NCI-H2081 treated with DMSO at 0.1 percent for 48 hours (cell line): ENCODE results near the gene DRD4.

Experiments used
- DNase-seq: peaks from one replicate; lab custom pipeline; 2025; lab: John Stamatoyannopoulos, UW

Gene DRD4

DNA sequence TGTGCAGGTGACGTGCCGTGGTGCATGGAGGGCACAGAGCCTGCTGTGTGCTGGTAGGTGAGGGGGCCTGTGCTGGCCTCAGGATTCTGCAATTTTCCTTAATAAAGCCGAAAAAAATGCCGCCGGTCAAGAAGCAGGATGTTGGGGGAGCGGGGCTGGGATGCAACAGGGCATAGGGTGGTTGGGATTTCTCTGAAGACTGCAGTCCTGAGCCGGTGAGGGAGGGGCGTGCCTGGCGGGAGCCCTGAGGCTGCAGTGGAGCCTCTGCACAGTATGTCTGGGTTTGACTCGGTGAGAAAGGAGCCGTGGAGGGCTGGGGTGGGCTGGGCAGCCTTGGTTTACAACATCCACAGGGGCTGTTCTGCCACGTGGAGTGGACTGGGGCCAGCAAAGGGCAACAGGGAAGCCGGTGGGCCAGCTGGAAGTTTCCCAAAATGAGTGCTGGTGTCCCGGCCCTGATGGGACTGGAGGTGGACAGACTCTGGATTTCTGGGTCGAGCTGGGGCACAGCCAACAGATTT lies 13.7 kb upstream of the DRD4 start:
- no peak for DNase-seq

DNA sequence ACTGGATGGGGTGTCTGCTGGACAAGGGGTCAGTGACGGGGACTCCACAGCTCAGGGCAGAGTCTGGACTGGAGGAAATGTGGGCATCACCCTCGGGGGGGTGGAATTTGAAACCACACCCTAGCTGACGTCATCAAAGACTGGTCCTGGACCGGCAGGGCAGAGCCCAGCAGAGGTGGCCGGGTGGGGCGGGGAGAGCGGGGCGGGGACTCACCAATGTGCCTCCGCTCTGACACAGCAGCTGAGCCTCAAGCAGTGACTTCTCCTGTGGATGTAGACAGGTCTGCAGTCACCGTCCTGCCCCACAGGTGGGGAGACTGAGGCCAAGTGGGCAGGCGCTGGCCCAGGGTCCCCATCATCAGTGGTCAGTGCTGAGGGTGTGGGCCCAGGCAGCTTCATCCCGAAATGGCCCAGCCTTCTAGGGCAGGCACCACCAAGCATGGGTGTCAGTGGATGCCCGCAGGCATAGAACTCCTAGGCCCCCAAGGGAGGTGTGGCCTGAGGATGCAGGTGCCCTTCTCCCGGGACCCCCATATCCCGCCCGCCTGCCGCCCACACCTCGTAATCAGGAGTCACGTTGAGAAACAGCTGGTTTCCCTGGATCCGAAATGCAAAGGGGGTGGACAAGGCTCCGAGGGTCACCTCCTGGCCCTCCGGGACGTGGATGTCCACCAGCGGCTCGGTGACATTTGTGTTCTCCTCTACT lies 12.9 kb upstream of the DRD4 start:
- DNase-seq: no peak

DNA sequence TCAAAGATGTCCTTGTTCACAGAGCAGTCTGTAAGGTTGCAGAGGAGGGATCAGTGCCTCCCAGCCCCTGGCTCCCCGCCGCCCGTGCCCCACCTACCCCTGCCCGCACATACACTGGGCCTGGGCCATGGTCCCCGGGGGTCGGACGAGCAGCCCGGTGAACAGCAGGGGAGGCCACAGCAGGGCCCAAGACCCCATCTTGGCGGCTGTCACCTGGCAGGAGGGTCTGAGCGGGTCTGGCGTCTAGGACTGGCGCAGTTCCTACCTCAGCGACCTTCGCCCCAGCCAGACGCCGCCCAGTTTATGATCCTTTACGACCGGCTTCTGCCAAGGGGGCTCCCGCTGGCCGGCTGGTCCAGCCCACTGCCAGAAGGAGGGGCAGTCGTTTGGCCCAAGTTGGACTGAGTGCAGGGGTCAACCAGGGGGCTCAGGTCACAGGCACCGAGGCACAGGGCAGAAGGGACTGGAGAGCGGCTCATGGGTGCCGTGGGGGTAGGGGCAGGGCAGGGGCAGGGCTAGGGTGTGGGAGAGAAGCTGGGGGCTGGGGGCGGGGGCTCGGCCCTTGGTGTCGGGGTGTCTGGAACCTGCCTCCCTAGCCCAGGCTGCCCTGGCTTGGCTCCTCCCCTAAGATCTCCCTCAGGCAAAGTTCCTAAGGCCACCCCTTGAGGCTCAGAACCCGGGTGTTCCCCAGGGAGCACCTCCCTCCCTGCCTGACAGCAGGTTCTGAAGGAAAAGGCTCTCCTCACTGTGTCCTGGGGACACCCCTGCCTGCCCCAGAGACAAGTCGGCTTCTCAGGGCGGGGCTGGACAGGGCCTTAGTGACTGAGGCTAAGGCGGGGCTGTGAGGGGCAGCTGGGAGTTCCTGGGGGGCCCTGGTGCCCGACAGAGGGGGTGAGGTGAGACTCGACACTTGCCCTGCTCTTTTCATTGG lies 12.1 kb upstream of the DRD4 start, which contains the start of gene CDHR5:
TSS of gene CDHR5 (minus strand) at position 251 of the 931 bp plus-strand sequence. CDS start at position 198, 53 bp downstream.
- no peak for DNase-seq

DNA sequence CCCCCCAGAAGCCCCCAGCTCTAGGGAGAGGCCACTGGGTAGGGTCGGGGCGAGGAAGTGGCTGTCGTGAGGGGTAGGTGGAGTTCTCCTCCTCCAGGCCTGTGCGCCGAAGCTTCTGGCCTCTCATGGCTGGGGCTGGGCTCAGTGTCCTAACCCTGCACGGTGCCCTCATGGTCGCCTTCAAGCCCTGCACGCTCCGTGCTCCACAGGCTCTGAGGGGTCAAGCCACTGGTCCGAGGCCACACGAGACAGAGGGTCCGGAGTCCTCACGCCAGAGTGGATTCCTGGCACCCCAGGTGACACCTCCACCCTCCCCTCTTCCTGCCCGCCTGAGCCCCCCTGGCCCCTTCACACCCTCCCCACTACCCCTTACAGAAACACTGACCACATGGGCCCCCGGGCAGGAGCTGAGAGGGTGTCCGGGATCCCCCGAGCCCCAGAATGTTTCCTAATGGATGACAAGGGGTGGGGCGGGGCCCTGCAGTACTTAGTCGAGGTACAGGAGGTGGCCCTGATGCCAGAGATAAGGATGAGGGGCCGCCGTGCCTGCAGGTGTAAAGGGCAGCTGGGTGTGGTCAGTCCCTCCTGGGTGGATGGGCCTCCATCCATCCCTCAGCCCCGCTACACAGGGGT lies 11.3 kb upstream of the DRD4 start:
- no peak for DNase-seq

DNA sequence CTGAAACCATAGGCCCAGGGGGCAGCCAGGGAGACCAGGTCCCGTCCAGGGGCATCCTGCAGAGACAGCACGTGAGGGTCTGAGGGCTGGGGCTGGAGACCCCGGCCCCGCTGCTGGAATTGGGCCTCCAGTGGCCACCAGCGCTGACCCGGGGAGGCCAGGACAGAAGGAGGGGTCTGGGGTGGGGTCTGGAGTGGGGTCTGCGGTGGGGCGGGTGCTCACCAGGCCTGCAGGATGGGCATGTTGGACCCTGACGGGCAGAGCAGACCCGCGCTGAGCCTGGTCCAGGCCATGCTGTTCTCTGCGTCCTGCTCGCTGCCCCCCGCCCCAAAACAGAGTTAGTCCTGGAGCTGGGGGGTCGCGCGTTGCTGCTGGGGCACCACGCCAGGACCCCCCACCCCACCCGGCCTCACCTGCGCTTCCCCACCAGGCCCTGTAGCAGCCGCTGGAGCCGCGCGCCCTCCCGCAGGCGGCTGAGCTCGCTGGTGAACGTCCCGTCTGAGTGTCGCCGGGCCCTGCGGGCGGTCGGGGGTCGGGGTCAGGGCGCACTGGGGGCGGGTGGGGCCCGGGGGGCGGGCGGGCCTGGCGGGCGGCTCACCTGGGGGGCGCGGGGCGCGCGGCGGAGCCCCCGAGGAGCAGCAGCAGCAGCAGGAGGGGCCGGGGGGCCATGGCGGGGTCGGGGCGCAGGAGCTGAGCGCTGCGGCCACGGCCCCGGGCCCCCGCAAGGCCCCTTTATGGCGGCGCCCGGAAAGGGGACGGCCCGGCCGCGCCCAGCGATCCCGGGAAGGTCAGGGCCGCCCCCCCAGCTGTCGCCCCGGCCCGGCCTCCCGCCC lies 10.4 kb upstream of the DRD4 start, which contains the start of gene SCT:
TSS of gene SCT (minus strand) at position 707 of the 833 bp plus-strand sequence. CDS start at position 669, 38 bp downstream.
- no peak for DNase-seq

DNA sequence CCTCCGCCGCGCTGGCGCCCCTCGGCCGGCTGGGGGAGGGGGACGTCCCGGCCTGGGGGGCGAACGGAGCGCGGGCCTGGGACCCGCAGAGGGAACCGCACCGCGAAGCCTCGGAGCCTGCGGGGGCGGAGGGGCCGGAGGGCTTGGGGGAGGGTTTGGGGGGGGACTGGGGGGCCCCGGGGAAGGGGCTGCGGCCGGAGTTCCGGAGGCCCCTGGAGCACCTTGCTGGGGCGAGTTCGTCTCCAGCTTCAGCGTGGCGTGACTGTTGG lies 9.8 kb upstream of the DRD4 start:
- no peak for DNase-seq

DNA sequence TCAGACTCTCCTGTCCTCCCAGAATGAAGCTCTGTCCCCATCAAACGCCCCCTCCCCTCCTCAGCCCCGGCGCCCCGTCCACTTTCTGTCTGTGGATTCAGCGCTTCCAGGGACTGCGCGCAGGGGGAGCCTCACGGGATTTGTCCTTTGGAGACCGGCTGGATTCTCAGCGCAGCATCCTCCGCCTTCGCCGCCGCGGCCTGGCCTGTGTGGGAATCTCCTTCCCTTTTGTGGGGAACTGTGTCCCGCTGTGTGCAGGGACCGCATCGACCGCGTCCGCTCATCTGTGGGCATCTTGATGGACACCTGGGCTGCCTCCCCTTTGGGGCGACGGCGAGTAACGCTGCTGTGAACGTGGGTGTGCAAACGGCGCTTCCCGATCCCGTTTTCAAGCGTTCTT lies 9.0 kb upstream of the DRD4 start:
- DNase-seq: no peak

DNA sequence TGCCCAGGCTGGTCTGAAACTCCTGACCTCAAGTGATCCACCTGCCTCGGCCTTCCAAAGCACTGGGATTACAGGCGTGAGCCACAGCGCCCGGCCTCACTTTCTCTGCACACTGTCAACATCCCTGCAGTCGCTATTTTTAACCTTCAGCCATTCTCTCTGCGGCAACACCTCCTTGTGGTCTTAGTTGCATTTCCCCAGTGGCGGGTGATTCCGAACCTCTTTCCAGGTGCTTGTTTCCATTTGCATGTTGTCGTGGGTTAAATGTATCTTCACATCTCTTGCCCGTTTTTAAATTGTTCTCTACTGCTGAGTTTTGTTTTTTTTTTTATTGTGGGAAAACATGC lies 7.9 kb upstream of the DRD4 start:
- DNase-seq: no peak

DNA sequence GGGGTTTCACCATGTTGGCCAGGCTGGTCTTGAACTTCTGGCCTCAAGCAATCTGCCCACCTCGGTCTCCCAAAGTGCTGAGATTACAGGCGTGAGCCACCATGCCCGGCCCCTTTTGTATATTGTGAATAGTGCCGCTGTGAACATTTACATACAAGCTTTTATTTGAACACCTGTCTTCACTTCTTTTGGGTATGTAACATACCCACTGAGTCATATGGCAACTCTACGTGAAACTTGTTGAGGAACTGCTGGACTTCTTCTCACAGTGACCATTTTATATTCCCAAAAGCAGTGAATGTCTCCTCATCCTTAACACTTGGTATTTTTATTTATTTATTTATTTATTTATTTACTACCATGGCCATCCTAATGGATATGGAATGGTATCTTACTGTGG lies 6.2 kb upstream of the DRD4 start:
- DNase-seq: no peak

DNA sequence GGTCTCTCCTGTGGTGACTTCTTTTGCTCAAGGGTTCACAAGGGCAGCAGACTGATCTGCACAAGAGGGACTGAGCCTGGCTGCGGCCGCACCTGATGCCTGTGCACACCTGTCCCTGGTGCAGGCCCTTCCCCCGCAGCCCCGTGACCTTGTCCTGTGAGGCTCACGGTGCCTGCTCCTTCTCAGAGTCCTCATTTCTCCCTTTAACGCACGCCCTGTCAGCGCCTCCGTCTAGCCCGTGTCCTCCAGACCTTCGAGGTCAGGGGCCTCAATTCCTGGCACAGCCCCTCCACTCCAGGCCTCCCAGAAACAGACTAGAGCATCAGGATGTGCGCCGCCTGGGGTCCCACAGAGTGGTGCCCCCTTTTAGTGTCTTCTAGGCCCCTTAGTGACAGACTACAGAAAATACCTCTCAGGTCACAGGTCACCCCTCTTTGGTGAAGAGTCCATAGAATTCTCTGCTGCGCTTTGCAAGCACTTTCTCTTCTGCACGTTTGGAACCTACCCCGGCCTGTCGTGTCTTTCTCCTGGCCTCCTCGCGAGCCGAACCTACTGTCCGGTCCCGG lies 1.0 kb upstream of the DRD4 start:
- DNase-seq: no peak

DNA sequence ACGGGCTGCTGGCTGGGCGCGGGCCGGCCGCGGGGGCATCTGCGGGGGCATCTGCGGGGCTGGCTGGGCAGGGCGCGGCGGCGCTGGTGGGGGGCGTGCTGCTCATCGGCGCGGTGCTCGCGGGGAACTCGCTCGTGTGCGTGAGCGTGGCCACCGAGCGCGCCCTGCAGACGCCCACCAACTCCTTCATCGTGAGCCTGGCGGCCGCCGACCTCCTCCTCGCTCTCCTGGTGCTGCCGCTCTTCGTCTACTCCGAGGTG lies 194 bp downstream of the DRD4 start:
- no peak for DNase-seq

DNA sequence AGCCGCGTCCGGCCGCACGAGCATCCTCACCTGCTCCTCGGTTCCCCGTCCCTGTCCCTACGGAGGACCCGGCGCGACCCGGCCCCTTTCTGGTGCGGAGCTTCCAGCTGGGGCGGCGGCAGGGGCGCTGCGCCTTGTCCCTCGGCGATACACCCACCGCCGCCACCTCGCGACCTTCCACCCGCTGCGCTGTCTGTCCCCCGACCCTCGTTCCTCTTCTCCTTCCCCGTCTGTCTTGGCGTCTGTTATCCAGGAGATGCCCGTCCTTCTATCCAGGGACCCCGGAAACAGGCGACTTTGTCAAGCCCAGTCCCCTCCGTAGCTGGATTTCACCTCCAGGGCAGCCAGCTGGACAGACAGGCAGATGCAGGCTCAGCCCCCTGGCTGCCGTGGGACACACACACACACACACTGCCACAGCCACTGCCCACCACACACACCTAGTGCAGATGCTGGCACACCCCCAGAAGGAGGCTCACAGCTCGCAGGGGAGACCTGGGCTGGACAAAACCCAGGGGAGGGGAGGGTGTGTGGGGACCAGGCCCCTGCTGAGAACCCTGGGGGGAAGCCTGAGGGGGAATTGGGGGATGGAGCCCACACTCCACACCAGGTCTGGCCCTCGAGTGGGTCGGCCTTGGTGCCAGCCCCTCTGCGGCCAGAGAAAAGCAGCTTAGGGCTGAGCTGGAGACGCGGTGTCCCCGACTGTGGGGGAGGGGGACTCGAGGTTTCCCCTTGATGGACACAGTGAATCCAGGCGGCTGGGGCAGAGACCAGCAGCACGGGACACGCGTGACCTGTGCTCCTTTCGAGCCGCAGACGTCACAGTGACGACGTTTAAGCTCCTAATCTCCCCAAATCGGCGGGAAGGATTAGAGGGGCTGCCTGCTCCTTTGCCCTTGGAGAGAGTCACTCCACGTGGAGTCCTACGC lies 788 bp downstream of the DRD4 start:
- no peak for DNase-seq

DNA sequence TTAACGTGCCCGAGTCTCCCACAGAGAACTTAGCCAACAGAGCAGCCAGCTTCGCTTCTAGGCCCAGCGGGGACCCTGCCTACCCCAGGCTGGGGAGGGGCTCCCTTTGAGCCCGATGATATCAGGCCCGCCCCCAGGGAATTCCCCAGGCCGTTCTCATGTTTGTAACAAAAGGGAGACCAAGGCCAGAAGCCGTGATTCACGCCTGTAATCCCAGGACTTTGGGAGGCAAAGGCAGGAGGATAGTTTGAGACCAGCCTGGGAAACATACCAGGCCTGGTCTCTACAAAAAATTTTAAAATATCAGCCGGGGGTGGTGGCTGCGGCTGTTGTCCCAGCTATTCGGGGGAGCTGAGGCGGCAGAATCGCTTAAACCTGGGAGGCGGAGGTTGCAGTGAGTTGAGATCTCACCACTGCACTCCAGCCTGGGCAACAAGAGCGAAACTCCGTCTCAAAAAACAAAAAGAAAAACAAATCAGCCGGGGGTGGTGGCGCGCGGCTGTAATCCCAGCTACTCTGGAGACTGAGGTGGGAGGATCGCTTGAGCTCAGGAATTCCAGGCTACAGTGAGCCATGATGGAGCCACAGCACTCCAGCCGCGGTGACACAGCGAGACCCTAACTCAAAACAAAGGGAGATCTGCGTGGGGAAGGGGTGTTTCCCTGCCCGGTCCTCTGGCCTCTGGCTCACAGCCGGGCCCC lies 1.7 kb downstream of the DRD4 start:
- DNase-seq: no peak

DNA sequence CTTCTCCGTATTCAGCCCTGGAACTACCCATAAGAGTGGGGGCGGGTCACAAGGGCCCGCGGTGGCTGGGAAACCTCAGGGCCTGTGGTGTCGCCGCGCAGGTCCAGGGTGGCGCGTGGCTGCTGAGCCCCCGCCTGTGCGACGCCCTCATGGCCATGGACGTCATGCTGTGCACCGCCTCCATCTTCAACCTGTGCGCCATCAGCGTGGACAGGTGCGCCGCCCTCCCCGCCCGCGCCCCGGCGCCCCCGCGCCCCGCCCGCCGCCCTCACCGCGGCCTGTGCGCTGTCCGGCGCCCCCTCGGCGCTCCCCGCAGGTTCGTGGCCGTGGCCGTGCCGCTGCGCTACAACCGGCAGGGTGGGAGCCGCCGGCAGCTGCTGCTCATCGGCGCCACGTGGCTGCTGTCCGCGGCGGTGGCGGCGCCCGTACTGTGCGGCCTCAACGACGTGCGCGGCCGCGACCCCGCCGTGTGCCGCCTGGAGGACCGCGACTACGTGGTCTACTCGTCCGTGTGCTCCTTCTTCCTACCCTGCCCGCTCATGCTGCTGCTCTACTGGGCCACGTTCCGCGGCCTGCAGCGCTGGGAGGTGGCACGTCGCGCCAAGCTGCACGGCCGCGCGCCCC lies 2.4 kb downstream of the DRD4 start:
- DNase-seq: no peak

DNA sequence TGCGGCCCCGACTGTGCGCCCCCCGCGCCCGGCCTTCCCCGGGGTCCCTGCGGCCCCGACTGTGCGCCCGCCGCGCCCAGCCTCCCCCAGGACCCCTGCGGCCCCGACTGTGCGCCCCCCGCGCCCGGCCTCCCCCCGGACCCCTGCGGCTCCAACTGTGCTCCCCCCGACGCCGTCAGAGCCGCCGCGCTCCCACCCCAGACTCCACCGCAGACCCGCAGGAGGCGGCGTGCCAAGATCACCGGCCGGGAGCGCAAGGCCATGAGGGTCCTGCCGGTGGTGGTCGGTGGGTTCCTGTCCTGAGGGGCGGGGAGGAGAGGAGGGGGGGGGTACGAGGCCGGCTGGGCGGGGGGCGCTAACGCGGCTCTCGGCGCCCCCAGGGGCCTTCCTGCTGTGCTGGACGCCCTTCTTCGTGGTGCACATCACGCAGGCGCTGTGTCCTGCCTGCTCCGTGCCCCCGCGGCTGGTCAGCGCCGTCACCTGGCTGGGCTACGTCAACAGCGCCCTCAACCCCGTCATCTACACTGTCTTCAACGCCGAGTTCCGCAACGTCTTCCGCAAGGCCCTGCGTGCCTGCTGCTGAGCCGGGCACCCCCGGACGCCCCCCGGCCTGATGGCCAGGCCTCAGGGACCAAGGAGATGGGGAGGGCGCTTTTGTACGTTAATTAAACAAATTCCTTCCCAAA lies 3.1 kb downstream of the DRD4 start:
- DNase-seq: no peak

DNA sequence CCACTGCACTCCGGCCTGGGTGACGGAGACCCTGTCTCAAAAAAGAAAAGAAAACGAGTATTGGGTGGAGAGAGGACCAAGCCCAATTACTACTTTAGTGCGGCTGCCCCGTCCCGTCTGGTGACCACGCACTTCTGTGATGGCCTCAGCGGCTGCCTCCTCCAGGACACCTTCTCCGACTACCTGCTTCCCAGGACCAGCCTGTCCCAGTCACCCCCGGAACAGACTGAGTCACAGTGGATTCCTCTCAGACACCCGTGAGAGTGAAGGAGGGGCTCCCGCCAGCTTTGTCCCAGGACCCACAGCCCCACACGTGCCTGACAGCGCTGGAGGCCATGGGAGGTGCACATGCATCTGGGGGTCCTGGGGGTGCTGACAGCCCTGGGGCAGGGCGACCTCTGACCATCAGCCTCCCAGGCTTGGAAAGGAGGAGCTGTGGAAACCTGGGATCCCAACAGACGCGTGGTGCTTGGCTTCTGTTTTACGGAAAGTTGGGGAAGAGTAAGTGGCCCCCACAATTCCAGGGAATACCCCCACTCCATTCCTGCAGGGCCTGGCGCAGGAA lies 4.8 kb downstream of the DRD4 start:
- DNase-seq: no peak

DNA sequence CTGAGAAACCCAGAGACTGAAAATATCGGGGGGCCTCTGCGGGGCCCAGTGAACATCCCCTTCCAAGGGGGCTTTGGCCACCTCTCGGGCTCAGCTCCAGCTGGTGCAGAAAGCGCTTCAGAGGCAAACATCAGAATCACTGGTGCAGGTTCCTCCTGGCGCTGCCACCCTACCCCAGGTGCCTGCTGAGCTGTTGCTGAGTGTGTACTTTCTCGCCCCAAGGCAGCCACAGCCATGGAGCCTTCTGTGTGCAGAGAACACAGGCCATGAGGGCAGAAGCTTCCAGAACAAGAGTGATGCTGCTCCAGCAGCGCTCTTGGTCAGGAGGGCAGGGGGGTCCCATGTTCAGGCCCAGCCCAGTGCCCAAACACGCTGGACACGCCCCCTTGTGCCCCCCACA lies 6.3 kb downstream of the DRD4 start:
- no peak for DNase-seq

DNA sequence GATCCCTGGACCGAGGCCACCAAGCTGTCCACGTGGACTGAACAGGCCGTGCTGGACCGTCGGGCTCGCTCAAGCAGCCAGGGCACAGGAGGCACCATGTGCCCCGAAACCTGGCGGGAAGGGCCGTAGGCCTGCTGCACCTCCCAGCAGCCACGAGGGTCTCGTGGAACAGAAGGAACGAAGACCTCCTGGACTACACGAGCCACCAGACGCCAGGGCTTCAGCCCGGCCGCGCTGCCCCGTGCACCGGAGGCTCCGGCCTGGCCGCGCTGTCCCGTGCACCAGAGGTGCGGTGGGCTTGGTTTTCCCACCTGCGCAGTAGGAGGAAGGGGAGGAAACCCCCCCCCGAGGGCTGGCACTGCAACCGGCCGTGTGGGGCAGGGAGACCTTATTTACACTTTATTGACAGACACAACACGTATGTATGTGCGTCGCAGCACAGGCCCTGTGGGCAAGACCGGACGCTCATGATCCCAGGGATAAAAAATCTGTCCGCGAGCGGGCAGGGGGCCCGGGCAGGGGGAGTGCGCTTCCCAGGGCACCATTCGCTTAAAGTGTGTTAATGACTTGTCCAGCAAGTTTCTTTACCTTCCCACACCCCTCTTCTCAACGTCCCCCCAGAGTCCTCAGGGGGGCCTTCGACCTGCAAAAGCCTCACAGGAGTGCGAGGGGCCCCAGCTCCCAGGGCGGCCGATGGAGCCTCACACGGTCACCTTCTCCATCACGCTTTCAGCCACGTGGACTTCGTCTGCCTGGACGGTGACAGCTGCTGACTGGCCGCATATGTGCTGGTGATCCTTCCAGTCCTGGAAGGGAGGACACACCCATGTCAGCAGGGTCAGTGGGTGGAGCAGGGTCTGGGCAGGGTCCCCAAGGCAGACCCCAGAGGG lies 7.0 kb downstream of the DRD4 start:
- no peak for DNase-seq
